ENCODE measurements around the gene B4GALNT3. TPM values are rescaled to one million over a fixed set of nuclear protein-coding genes. Genes with fewer than 3 reads are reported as not detected.

The B4GALNT3 gene
- total and polyA plus RNA-seq, 2 of the 13 experiments (the other 11 are each of a cell fraction or from before 2014, with no cell fraction given) = 3.2 to 4.4 TPM

DNA sequence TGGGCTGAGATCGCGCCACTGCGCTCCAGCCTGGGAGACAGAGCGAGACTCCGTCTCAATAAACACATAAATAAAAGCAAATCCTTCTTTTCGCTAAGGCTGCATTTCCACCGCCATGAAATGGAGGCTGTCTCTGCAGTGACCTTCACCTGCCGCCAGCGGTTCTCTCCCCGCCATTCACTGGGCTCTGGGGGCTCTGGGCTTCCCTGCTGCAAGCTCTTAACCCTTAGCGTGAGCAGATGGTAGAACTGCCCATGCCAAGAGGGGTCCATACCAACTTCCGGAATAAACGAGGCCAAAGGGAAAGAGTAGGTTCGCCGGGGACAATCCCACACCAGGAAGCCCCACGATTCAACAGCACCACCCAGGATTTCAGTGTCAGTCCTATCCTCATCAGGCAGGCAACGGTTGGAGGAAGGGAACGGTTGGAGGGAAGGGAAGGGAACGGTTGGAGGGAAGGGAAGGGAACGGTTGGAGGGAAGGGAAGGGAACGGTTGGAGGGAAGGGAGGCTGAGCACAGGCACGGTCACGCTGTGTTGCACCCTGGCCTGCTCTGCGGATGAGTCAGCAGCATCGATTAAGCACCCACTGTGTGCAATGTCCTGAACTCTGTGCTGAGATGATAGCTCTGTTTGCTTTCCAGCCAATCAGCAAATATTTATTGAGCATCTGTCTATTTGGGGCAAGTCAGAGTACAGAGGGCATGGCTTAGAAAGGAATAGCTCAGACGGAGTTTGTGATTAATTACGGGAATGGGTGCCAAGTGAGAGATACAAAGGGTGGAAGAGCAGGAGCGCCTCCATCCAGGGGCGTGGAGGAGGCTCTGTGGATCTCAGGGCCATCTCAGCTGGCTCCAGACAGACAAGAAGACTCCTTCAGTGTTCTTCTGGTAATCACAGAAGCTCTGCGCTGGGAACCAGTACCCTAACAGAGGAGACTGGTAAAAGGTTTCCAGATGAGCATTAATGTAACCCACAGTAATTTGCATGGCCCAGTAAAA, 125.6 kb downstream of the B4GALNT3 start (continued):
- TF ChIP-seq, protein P1, sequence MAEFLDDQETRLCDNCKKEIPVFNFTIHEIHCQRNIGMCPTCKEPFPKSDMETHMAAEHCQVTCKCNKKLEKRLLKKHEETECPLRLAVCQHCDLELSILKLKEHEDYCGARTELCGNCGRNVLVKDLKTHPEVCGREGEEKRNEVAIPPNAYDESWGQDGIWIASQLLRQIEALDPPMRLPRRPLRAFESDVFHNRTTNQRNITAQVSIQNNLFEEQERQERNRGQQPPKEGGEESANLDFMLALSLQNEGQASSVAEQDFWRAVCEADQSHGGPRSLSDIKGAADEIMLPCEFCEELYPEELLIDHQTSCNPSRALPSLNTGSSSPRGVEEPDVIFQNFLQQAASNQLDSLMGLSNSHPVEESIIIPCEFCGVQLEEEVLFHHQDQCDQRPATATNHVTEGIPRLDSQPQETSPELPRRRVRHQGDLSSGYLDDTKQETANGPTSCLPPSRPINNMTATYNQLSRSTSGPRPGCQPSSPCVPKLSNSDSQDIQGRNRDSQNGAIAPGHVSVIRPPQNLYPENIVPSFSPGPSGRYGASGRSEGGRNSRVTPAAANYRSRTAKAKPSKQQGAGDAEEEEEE (CRISPR knock-in tag; IDR thresholded peaks at IDR 0.05; ENCODE audit: borderline replicate concordance) = no peak
- TF ChIP-seq, protein P2, sequence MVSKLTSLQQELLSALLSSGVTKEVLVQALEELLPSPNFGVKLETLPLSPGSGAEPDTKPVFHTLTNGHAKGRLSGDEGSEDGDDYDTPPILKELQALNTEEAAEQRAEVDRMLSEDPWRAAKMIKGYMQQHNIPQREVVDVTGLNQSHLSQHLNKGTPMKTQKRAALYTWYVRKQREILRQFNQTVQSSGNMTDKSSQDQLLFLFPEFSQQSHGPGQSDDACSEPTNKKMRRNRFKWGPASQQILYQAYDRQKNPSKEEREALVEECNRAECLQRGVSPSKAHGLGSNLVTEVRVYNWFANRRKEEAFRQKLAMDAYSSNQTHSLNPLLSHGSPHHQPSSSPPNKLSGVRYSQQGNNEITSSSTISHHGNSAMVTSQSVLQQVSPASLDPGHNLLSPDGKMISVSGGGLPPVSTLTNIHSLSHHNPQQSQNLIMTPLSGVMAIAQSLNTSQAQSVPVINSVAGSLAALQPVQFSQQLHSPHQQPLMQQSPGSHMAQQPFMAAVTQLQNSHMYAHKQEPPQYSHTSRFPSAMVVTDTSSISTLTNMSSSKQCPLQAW (CRISPR knock-in tag; IDR thresholded peaks at IDR 0.05) = peak; percentile 82
- TF ChIP-seq, protein P3, sequence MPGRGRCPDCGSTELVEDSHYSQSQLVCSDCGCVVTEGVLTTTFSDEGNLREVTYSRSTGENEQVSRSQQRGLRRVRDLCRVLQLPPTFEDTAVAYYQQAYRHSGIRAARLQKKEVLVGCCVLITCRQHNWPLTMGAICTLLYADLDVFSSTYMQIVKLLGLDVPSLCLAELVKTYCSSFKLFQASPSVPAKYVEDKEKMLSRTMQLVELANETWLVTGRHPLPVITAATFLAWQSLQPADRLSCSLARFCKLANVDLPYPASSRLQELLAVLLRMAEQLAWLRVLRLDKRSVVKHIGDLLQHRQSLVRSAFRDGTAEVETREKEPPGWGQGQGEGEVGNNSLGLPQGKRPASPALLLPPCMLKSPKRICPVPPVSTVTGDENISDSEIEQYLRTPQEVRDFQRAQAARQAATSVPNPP (CRISPR knock-in tag; IDR thresholded peaks at IDR 0.05) = no peak
- TF ChIP-seq LCORL (IDR thresholded peaks at IDR 0.05) (peak; percentile 67; the same call in 1 of the 2 replicates), LCORL (CRISPR knock-in tag; IDR thresholded peaks at IDR 0.05) (peak; percentile 90), ZNF224 (CRISPR knock-in tag; IDR thresholded peaks at IDR 0.05) (0 out of 2 replicates have a peak, but pooled peaks have one; percentile 16), ZNF263 (CRISPR knock-in tag; IDR thresholded peaks at IDR 0.05) (no peak), FOXA1 (IDR thresholded peaks at IDR 0.05) (peak; percentile 91), FOXA1 (CRISPR knock-in tag; IDR thresholded peaks at IDR 0.05) (peak; percentile 95), NPAS2 (CRISPR knock-in tag; IDR thresholded peaks at IDR 0.05; ENCODE audit: borderline replicate concordance) (no peak), ZSCAN31 (CRISPR knock-in tag; IDR thresholded peaks at IDR 0.05; ENCODE audit: low read depth) (peak; percentile 29; the same call in 1 of the 2 replicates)
- TF ChIP-seq, protein P4, sequence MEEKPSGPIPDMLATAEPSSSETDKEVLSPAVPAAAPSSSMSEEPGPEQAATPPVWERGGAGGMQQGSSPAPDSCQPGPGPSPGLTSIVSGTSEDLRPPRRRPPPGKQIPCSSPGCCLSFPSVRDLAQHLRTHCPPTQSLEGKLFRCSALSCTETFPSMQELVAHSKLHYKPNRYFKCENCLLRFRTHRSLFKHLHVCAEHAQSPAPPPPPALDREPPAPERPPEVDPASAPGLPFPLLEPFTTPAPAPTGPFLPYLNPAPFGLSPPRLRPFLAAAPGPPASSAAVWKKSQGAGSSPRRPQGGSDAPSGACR (CRISPR knock-in tag; IDR thresholded peaks at IDR 0.05) = 0 out of 2 replicates have a peak, but pooled peaks have one; percentile 55
- TF ChIP-seq, protein P5, sequence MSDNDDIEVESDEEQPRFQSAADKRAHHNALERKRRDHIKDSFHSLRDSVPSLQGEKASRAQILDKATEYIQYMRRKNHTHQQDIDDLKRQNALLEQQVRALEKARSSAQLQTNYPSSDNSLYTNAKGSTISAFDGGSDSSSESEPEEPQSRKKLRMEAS (IDR thresholded peaks at IDR 0.05) = peak; percentile 69
- TF ChIP-seq, protein P6, sequence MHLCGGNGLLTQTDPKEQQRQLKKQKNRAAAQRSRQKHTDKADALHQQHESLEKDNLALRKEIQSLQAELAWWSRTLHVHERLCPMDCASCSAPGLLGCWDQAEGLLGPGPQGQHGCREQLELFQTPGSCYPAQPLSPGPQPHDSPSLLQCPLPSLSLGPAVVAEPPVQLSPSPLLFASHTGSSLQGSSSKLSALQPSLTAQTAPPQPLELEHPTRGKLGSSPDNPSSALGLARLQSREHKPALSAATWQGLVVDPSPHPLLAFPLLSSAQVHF (CRISPR knock-in tag; IDR thresholded peaks at IDR 0.05) = no peak
- TF ChIP-seq, protein P7, sequence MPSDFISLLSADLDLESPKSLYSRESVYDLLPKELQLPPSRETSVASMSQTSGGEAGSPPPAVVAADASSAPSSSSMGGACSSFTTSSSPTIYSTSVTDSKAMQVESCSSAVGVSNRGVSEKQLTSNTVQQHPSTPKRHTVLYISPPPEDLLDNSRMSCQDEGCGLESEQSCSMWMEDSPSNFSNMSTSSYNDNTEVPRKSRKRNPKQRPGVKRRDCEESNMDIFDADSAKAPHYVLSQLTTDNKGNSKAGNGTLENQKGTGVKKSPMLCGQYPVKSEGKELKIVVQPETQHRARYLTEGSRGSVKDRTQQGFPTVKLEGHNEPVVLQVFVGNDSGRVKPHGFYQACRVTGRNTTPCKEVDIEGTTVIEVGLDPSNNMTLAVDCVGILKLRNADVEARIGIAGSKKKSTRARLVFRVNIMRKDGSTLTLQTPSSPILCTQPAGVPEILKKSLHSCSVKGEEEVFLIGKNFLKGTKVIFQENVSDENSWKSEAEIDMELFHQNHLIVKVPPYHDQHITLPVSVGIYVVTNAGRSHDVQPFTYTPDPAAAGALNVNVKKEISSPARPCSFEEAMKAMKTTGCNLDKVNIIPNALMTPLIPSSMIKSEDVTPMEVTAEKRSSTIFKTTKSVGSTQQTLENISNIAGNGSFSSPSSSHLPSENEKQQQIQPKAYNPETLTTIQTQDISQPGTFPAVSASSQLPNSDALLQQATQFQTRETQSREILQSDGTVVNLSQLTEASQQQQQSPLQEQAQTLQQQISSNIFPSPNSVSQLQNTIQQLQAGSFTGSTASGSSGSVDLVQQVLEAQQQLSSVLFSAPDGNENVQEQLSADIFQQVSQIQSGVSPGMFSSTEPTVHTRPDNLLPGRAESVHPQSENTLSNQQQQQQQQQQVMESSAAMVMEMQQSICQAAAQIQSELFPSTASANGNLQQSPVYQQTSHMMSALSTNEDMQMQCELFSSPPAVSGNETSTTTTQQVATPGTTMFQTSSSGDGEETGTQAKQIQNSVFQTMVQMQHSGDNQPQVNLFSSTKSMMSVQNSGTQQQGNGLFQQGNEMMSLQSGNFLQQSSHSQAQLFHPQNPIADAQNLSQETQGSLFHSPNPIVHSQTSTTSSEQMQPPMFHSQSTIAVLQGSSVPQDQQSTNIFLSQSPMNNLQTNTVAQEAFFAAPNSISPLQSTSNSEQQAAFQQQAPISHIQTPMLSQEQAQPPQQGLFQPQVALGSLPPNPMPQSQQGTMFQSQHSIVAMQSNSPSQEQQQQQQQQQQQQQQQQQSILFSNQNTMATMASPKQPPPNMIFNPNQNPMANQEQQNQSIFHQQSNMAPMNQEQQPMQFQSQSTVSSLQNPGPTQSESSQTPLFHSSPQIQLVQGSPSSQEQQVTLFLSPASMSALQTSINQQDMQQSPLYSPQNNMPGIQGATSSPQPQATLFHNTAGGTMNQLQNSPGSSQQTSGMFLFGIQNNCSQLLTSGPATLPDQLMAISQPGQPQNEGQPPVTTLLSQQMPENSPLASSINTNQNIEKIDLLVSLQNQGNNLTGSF (CRISPR knock-in tag; IDR thresholded peaks at IDR 0.05) = no peak
